ENCODE results near the gene WHRN. TPM values are rescaled to one million over a fixed set of nuclear protein-coding genes. Genes with fewer than 3 reads are reported as not detected.

The WHRN gene
- total RNA-seq, 1 donor from 2014 or later: 11.9 TPM

- Mint-ChIP-seq H3K36me3 (ENCODE audit: insufficient read depth) (no peaks in the 10 kb centered on the region), H3K9me3 (ENCODE audit: low read depth) (no peaks in the 10 kb centered on the region), H3K4me1 (ENCODE audit: low read depth) (peaks cover 7% of the 10 kb centered on the region), H3K27me3 (peaks cover 26% of the 10 kb centered on the region), H3K27ac (no peak overlapping the region), H3K4me3 (ENCODE audit: low read depth) (no peak overlapping the region)
- TF ChIP-seq, protein P1, sequence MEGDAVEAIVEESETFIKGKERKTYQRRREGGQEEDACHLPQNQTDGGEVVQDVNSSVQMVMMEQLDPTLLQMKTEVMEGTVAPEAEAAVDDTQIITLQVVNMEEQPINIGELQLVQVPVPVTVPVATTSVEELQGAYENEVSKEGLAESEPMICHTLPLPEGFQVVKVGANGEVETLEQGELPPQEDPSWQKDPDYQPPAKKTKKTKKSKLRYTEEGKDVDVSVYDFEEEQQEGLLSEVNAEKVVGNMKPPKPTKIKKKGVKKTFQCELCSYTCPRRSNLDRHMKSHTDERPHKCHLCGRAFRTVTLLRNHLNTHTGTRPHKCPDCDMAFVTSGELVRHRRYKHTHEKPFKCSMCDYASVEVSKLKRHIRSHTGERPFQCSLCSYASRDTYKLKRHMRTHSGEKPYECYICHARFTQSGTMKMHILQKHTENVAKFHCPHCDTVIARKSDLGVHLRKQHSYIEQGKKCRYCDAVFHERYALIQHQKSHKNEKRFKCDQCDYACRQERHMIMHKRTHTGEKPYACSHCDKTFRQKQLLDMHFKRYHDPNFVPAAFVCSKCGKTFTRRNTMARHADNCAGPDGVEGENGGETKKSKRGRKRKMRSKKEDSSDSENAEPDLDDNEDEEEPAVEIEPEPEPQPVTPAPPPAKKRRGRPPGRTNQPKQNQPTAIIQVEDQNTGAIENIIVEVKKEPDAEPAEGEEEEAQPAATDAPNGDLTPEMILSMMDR (IDR thresholded peaks at IDR 0.05; ENCODE audit: unreplicated experiment): no peak
- DNase-seq (ENCODE audit: low spot score, unreplicated experiment): no peak
Observed at GRCh38 chr9:114497236-114497635, 8.0 kb downstream of the WHRN start.

GRCh38 chr9:114496011-114496410, 9.3 kb downstream of the WHRN start:
- Mint-ChIP-seq H3K4me3 (ENCODE audit: low read depth) (no peak overlapping the region), H3K27ac (peak overlapping the region; percentile 45), H3K4me1 (ENCODE audit: low read depth) (no peaks in the 10 kb centered on the region), H3K9me3 (ENCODE audit: low read depth) (no peaks in the 10 kb centered on the region), H3K27me3 (peaks cover 23% of the 10 kb centered on the region), H3K36me3 (ENCODE audit: insufficient read depth) (no peaks in the 10 kb centered on the region)
- TF ChIP-seq, protein P1 (IDR thresholded peaks at IDR 0.05; ENCODE audit: unreplicated experiment): no peak
- no peak for DNase-seq (ENCODE audit: low spot score, unreplicated experiment)

DNA sequence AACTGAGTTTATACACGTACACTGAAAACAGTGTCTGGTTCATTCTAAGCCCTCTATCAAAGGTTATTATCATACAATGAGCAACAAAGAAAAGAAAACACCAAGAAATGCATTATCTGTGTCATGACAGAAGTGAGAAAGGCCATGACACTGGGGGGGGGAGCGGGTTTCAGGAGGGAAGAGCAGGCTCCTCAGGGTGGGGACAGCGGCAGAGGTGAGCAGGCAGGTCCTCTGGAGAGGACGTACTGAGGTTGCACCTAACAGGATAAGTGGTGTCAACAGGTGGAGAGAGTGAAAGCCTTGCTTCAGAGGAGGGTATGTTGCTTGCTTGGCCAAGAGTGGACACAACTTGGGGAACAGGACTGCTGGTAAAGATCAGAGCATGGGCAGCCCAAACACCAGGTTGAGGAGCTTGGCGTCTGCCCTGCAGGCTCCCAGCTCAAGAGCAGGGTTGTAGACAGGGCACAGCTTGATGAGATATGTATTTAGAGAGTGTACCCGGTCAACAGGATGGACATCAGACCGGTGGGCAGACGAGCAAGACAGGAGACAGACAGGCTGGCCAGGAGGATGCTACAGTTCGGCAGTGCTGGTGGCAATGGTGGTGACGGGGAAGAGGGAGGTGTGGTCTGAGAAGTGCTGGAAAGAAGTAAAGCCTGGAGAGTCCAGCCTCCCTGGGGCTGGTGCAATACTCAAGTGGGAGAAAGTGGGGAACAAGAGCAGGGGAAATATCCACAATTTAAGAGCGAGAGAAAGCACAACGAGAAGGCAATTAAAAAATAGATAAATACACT, 10.3 kb downstream of the WHRN start:
- H3K4me1 Mint-ChIP-seq (ENCODE audit: low read depth): no peaks in the 10 kb centered on the region
- no peaks in the 10 kb centered on the region for H3K9me3 Mint-ChIP-seq (ENCODE audit: low read depth)
- H3K36me3 Mint-ChIP-seq (ENCODE audit: insufficient read depth): no peaks in the 10 kb centered on the region
- DNase-seq (ENCODE audit: low spot score, unreplicated experiment): no peak
- H3K27me3 Mint-ChIP-seq: peaks cover 20% of the 10 kb centered on the region
- no peak overlapping the region for H3K4me3 Mint-ChIP-seq (ENCODE audit: low read depth)
- H3K27ac Mint-ChIP-seq: no peak overlapping the region
- TF ChIP-seq, protein P1 (IDR thresholded peaks at IDR 0.05; ENCODE audit: unreplicated experiment): no peak

DNA sequence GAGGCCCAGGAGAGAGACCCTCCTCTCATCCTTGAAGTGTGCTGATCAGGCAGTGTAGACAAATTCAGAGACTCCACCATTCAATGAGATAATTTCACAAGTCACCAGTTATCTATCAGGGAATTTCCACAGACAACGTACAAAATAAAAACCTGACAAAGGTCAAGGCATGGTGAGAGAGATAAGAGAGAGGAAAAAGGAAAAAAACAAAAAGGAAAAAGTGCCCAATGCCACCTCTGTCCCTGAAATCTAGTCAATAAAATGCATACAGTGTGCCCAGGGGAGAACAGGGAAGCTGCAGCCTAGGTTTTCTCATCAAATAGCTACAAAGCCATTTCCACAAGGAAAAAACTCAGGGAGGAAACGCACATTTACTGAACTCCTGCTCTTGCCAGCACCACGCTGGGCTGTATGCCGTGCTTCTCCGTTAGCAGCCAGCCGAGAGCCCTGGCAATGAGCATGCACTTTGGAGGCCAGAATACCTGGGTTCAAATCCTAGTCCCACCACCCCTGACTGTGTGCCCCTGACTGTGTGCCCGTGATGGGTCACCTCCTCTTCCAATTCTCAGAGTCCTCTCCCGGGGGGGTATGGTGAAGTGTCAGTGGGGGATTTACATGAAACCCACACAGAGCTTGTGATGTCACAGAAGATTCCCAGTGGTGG, 11.6 kb downstream of the WHRN start:
- no peaks in the 10 kb centered on the region for H3K9me3 Mint-ChIP-seq (ENCODE audit: low read depth)
- peaks cover 15% of the 10 kb centered on the region for H3K27me3 Mint-ChIP-seq
- H3K27ac Mint-ChIP-seq: no peak overlapping the region
- no peak overlapping the region for H3K4me3 Mint-ChIP-seq (ENCODE audit: low read depth)
- TF ChIP-seq, protein P1 (IDR thresholded peaks at IDR 0.05; ENCODE audit: unreplicated experiment): no peak
- no peaks in the 10 kb centered on the region for H3K36me3 Mint-ChIP-seq (ENCODE audit: insufficient read depth)
- H3K4me1 Mint-ChIP-seq (ENCODE audit: low read depth): no peaks in the 10 kb centered on the region
- no peak for DNase-seq (ENCODE audit: low spot score, unreplicated experiment)

DNA sequence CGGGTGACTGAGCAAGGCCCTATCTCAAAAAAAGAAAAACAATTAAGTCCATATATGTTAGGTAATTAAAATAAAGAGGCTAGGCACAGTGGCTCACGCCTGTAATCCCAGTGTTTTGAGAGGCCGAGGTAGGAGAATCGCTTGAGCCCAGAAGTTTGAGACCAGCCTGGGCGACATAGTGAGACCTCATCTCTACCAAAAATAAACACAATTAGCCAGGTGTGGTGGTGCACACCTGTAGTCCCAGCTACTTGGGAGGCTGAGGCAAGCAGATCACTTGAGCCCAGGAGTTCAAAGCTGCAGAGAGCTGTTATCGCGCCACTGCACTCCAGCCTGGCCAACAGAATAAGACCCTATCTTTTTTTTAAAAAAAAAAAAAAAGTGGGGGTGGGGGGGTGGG, 12.3 kb downstream of the WHRN start:
- no peaks in the 10 kb centered on the region for H3K4me1 Mint-ChIP-seq (ENCODE audit: low read depth)
- H3K4me3 Mint-ChIP-seq (ENCODE audit: low read depth): no peak overlapping the region
- peaks cover 15% of the 10 kb centered on the region for H3K27me3 Mint-ChIP-seq
- no peaks in the 10 kb centered on the region for H3K36me3 Mint-ChIP-seq (ENCODE audit: insufficient read depth)
- H3K27ac Mint-ChIP-seq: no peak overlapping the region
- no peak for DNase-seq (ENCODE audit: low spot score, unreplicated experiment)
- TF ChIP-seq, protein P1 (IDR thresholded peaks at IDR 0.05; ENCODE audit: unreplicated experiment): no peak
- no peaks in the 10 kb centered on the region for H3K9me3 Mint-ChIP-seq (ENCODE audit: low read depth)
